Vagina (tissue), 2 donors: Measurements from ENCODE around the gene MNAT1.
"Not testable (repeated sequence)": the region's sequence is repeated elsewhere in the genome, so short reads cannot be mapped to it uniquely, and the experiment has no call there.

ENCODE experiments used
- CTCF ChIP-seq, 3 experiments: fragments of 450-650 bp in 2 of 3; fragments of 200-600 bp in 1 of 3; sonication (generic) in 1 of 3; IDR thresholded peaks; one replicate each; pipeline ENCODE4 v1.5.1; 2017 to 2019; ENCODE audit warnings: antibody characterized with exemption in 3 of 3, mild to moderate bottlenecking in 2 of 3, moderate library complexity in 2 of 3
- POLR2A ChIP-seq, 2 donors: fragments of 450-650 bp; IDR thresholded peaks; one replicate each; pipeline ENCODE4 v1.6.1; 2017; ENCODE audit warnings: antibody characterized with exemption in 2 of 2, mild to moderate bottlenecking in 2 of 2, moderate library complexity in 2 of 2

- TF ChIP-seq POLR2A, CTCF (IDR thresholded peaks at IDR 0.05): not testable (repeated sequence)
These were observed 117.1 kb downstream of the MNAT1 start for GRCh38 chr14:60851692-60852091.
